GM18858 (cell line): ENCODE data around the gene SLC22A3.
"Not testable (repeated sequence)": the region's sequence is repeated elsewhere in the genome, so short reads cannot be mapped to it uniquely, and the experiment has no call there.

Source experiments
- ATAC-seq: cut with Tn5 transposase; IDR thresholded peaks from one replicate; pipeline ENCODE4 v1.9.1; 2021; ENCODE audit not compliant: unreplicated experiment

SLC22A3 gene

GRCh38 chr6:160437775-160438174, 89.6 kb downstream of the SLC22A3 start:
- ATAC-seq = no peak

DNA sequence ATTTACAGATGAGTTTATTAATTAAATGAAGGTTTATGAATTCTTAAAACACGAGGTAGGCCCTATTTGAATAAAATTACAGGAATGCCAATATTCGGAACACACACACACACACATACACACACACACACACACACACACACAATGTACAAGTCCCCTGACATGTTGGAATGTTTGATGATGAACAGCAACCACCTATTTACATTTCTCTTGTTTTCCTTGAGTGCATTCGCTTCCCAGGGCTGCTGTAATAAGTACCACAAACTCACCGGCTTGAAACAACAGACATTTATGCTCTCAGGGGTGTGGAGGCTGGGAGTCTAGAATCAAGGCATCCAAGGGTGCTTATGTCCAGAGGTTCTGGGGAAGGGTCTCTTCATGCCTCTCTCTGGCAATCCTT, 90.3 kb downstream of the SLC22A3 start:
- no peak for ATAC-seq

DNA sequence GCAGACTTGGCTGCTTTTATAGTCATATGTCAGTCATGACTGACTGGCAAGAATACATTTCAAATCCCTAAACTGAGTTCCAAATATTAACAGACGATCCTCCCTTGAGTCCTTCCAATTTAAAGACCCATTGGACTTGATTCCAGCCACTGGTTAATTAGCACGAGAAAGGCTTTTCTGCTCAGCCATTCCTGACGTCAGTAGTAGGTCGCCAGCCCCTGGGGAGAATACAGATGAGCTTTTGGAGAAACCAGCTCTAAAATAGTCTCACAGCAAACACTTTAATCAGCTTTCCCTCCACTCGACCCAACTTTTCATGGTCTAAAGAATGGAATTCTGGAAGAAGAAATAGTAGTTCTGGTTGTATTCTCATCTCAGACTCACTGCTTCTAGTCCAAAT, 91.6 kb downstream of the SLC22A3 start:
- ATAC-seq = no peak

DNA sequence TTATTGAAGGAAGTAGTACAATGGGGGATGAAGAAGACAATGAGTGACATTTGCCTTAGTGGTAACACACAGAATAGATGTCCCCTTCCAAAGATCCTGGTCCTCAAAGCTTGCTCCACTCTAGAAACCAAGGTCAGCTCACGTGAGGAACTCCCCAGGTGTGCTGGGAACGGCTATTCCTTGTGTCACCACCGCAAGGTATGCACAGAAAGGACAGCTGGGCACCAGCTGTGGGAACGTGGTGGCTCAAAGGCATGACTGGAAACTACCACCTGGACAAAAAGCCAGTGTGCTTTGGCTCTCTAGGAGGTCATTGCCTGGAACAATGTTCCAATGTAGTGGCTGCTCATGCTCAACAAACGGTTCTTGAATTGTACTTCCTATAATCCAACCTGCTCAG, 94.0 kb downstream of the SLC22A3 start:
- ATAC-seq = no peak

DNA sequence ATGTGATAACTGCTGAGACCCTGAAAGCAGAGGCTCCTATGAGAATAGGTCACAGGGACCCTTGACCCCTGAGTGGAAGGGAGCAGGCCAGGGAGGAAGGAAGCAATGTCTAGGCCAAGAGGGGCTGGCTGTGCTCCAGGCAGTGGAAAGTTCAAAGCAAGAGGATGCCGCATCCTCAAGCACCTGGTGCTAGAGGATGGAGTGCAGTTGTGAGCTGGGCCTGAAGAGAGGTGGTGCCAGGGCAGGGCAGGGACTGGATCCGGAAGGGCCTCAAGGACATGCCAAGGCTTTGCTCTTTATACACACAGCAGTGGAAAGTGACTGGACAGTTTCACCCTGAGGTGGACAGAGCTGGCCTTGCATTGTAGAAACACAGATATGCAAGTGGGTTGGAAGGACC, 97.0 kb downstream of the SLC22A3 start:
- ATAC-seq = no peak

DNA sequence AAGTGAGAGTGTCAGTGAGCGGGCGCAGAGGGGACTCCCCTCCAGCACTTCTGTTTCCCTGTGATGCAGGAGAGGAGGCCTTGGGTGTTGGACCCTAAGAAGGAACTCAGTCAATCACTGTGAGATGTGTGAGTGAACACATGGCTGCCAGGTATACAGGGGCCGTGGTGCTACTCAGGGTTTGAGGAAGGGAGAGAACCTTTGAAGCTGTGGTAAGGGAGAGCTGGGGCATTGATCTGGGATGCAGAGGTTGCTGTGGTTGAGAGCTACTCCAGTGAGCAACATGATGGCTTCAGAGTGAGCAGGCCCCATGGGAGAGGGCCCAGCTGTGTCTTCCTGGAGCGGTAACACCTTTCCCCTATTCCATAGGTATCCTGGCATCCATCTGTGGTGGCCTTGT, 99.2 kb downstream of the SLC22A3 start:
- no peak for ATAC-seq

DNA sequence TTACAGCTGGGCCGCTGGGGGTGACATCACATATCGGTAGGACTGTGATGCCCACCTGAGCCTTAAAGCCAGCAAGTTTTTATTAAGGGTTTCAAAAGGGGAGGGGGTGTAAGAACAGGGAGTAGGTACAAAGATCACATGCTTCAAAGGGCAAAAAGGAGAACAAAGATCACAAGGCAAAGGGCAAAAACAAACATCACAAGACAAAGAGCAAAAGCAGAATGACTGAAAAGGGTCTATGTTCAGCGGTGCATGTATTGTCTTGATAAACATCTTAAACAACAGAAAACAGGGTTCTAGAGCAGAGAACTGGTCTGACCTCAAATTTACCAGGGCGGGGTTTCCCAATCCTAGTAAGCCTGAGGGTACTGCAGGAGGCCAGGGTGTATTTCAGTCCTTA, 101.6 kb downstream of the SLC22A3 start:
- not testable (repeated sequence) for ATAC-seq

- ATAC-seq = no peak
These were observed 102.7 kb downstream of the SLC22A3 start for GRCh38 chr6:160450849-160451248.

DNA sequence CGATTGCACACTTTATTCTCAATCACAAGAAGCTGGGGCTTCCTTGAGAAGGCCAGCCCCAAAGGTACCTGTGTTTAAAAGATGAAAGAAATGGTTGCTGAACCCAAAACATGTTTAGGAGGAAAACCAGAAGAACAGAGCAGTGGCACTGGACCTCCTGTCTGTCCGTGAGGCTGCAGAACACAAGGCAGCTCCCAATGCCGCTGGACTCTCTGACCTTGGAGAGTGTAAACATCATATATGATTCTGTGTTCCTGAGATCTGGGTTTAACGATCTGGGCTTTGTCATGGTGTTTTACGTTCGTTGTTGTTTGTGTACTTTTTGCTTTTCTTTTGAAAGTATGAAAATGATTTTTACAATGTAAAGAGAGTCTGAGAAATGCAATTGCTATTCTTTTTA, 106.1 kb downstream of the SLC22A3 start:
- no peak for ATAC-seq

DNA sequence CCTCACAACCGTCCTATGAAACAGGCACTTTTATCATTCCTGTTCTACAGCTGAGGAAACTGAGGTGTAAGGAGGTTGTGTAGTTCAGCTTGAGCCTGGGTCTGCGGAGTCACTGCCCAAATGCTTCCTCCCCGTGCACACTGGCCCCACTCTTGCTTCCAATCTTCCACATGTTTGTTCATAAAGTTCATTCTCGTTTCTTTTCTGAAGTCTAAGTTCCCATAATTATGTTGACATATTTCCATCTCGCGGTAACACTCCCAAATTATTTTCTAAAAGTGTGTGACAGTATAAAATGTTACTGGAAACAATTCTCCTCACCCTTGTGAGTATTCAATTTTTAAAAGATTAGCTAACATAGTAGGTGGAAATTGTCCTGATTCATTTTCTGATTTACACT, 106.9 kb downstream of the SLC22A3 start:
- no peak for ATAC-seq

GRCh38 chr6:160455541-160456213, 107.5 kb downstream of the SLC22A3 start:
- peak; percentile 52 for ATAC-seq

- no peak for ATAC-seq
These were observed 108.0 kb downstream of the SLC22A3 start for GRCh38 chr6:160456214-160456546.

DNA sequence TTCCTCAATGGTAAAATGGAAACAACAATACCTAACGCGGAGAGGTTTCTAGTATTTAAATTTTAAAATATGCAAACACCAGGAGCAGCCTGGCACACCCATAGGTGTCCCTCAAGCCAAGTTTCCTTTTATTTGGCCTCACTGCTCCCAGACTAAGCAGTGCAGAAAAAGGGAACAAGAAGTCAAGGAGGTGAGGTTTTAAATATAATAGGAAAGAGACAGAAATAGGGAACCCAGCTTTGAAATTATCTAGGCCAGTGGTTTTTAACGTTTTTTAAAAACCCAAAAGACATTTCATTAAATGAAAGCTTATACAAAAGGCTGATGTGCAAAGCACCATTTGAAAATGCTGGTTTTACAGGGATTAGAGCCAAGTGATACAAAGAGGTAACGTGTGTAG, 109.6 kb downstream of the SLC22A3 start:
- no peak for ATAC-seq

- no peak for ATAC-seq
These were observed 113.5 kb downstream of the SLC22A3 start for GRCh38 chr6:160461641-160462040.

- peak; percentile 16 for ATAC-seq
These were observed 113.9 kb downstream of the SLC22A3 start for GRCh38 chr6:160462116-160462515.

GRCh38 chr6:160462551-160463109, 114.5 kb downstream of the SLC22A3 start:
- ATAC-seq = peak; percentile 99

DNA sequence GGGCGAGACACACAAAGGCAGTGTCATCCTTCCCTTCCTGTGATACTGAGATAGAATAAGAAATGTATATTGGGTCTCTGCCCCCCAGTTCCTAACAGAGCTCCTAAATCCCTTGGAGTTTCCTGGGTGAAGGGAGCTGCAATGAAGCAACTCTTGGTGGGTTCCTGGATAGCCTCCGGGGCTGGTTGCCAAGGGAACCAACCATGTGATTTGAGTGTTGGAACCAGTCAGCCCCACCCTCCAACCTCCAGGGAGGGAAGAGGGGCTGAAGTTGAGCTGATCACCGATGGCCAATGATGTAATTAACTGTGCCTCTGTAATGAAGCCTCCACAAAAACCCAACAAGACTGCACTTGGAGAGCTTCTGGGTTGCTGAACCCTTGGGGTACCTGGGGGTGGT, 116.6 kb downstream of the SLC22A3 start:
- no peak for ATAC-seq

- ATAC-seq = not testable (repeated sequence)
These were observed 119.2 kb downstream of the SLC22A3 start for GRCh38 chr6:160467261-160467871.

GRCh38 chr6:160469153-160469552, 121.0 kb downstream of the SLC22A3 start:
- ATAC-seq = no peak

- ATAC-seq = not testable (repeated sequence)
These were observed 127.9 kb downstream of the SLC22A3 start for GRCh38 chr6:160476056-160476455.

DNA sequence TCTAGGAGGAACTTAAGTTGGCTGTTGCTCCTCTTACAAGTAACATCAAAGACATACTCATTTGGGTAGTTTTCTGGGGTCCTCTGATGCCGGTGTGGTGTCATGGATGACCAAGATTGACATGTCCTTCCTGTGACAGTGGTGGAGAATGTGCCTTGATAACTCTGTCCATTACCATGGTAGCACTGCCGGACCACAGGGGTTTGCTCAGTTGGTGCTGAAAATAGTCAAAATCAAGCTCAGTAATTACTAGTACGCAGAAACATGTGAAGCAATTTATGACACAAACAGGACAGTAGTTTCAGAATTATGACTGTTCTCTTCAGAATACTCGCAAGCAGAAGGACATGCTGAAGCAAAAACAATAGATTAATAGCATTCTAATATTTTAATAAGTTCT, 128.9 kb downstream of the SLC22A3 start:
- not testable (repeated sequence) for ATAC-seq

GRCh38 chr6:160477901-160478300, 129.7 kb downstream of the SLC22A3 start:
- ATAC-seq = no peak

DNA sequence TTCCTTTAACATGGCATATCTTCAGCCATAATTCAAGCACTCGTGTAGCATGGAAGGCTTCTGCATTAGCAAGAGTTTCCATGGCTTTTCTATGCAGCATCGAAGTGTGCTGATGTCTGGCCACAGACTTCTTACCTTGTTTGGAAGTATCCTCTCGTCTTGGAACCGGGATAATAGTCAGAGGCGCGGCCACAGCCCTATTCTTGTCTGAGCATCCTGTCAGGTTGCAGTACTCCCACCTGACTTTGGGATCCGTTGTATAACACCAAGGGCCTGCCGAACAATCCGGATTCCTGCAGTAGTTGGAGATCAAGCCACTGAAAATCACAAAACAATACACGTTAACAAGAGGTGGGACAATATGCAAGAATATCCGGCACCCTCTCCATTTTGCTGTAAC, 138.9 kb downstream of the SLC22A3 start:
- ATAC-seq = no peak
